OCI-LY7 (cell line): ENCODE results near the gene SLC12A3.

Source experiments
- CTCF ChIP-seq: fragments of 200-600 bp; sonication (generic); conservative IDR thresholded peaks from 2 replicates; pipeline ENCODE4 v1.5.1; 2014; ENCODE audit warnings: mild to moderate bottlenecking, antibody characterized with exemption, low read length, moderate library complexity, mixed read lengths
- EZH2phosphoT487 ChIP-seq: fragments of 200-600 bp; sonication (generic); IDR thresholded peaks from 2 replicates; pipeline ENCODE4 v1.6.1; 2018; ENCODE audit warnings: low read depth, borderline replicate concordance, mild to moderate bottlenecking, mixed run types, antibody characterized with exemption, low read length, moderate library complexity, mixed read lengths

GRCh38 chr16:56860226-56861020 is 4.6 kb upstream of the SLC12A3 start:
- no peak for TF ChIP-seq CTCF
- TF ChIP-seq EZH2phosphoT487, result no peak
